Osteoblast (primary cell): Measurements from ENCODE around the gene ZDHHC16. TPM values are rescaled to one million over a fixed set of nuclear protein-coding genes. Genes with fewer than 3 reads are reported as not detected.

Experiments used
- DNase-seq: peaks from one replicate; pipeline ENCODE4 v3.0.0; 2011; ENCODE audit warnings: low spot score, mixed read lengths; ENCODE audit not compliant: insufficient read length; ENCODE audit errors: missing footprints
- H2AFZ ChIP-seq: 2 replicates; pipeline ENCODE4 v1.6.0; 2011; ENCODE audit warnings: mild to moderate bottlenecking, low read length
- H3K27ac ChIP-seq: 2 replicates; pipeline ENCODE4 v1.5.1; 2011; ENCODE audit warnings: mild to moderate bottlenecking, low read depth, low read length, moderate library complexity
- H3K27me3 ChIP-seq: 2 replicates; pipeline ENCODE4 v1.6.0; 2012; ENCODE audit warnings: mild to moderate bottlenecking, control low read depth, inconsistent platforms, low read length, moderate library complexity; ENCODE audit not compliant: insufficient read depth
- H3K36me3 ChIP-seq: 2 replicates; pipeline ENCODE4 v1.5.1; 2011; ENCODE audit warnings: mild to moderate bottlenecking, low read length, control low read depth, moderate library complexity; ENCODE audit not compliant: insufficient read depth
- H3K4me1 ChIP-seq: 2 replicates; pipeline ENCODE4 v1.5.1; 2011; ENCODE audit warnings: mild to moderate bottlenecking, low read length, control low read depth, moderate library complexity; ENCODE audit not compliant: insufficient read depth
- H3K4me2 ChIP-seq: 2 replicates; pipeline ENCODE4 v1.6.0; 2011; ENCODE audit warnings: mild to moderate bottlenecking, low read length; ENCODE audit not compliant: insufficient read depth
- H3K4me3 ChIP-seq: fragments of 200-600 bp; sonication (generic); 3 replicates; pipeline ENCODE4 v1.5.1; 2012; ENCODE audit warnings: mild to moderate bottlenecking, low read length, inconsistent platforms; ENCODE audit not compliant: insufficient read depth
- H3K79me2 ChIP-seq: 2 replicates; pipeline ENCODE4 v1.6.0; 2012; ENCODE audit warnings: mild to moderate bottlenecking, low read length, control low read depth, inconsistent platforms; ENCODE audit not compliant: insufficient read depth
- H3K9me3 ChIP-seq: 2 replicates; pipeline ENCODE4 v1.5.1; 2011; ENCODE audit warnings: low read depth, low read length, control low read depth
- H4K20me1 ChIP-seq: 2 replicates; pipeline ENCODE4 v1.6.0; 2012; ENCODE audit warnings: mild to moderate bottlenecking, low read length, control low read depth; ENCODE audit not compliant: insufficient read depth
- CTCF ChIP-seq: IDR thresholded peaks from 2 replicates; pipeline ENCODE4 v1.5.1; 2011; ENCODE audit warnings: mild to moderate bottlenecking, low read depth, low read length, moderate library complexity; ENCODE audit errors: extremely low read depth
- total RNA-seq: library from RNA; depleted of rRNA; stranded (reverse); fragments of >200 nt; gene quantifications from 2 replicates; pipeline ENCODE4 v1.2.3, GENCODE V29; 2012

ZDHHC16 gene
- total RNA-seq: 39.8 and 45.1 TPM in 2 replicates

- Histone ChIP-seq H3K4me2 (peak within 1 kb of the TSS; percentile 94), H3K36me3 (peaks cover 12% of the 10 kb centered on the region), H4K20me1 (peaks cover 24% of the 10 kb centered on the region), H3K79me2 (peaks cover 72% of the 10 kb centered on the region), H2AFZ (peak within 1 kb of the TSS; percentile 97), H3K9me3 (no peaks in the 10 kb centered on the region), H3K4me3 (peak within 1 kb of the TSS; percentile 100), H3K4me1 (peaks cover 23% of the 10 kb centered on the region), H3K27me3 (no peaks in the 10 kb centered on the region), H3K27ac (peak within 1 kb of the TSS; percentile 77)
- DNase-seq: peak; percentile 99
- no peak for TF ChIP-seq CTCF
Measured at GRCh38 chr10:97445722-97446639, at the start of gene ZDHHC16, which contains the start of gene EXOSC1. Gene ZDHHC16 (plus strand): TSS chr10:97446175. CDS start chr10:97451676, 5,501 bp downstream. Gene EXOSC1 (minus strand): TSS chr10:97446006. CDS start chr10:97445985, 21 bp downstream.

GRCh38 chr10:97399843-97400545, 46.0 kb upstream of the ZDHHC16 start:
- Histone ChIP-seq H3K27ac (peak overlapping the region; percentile 97), H3K4me2 (peak overlapping the region; percentile 100), H3K79me2 (peaks cover 13% of the 10 kb centered on the region), H3K27me3 (no peaks in the 10 kb centered on the region), H3K9me3 (no peaks in the 10 kb centered on the region), H4K20me1 (peaks cover 3% of the 10 kb centered on the region), H3K4me3 (peak overlapping the region; percentile 97), H3K4me1 (peaks cover 7% of the 10 kb centered on the region), H2AFZ (peak overlapping the region; percentile 87), H3K36me3 (peaks cover 25% of the 10 kb centered on the region)
- peak; percentile 87 for DNase-seq
- TF ChIP-seq CTCF: no peak

GRCh38 chr10:97400665-97401454, 45.1 kb upstream of the ZDHHC16 start, which contains the start of gene RRP12:
Gene RRP12 (minus strand): TSS chr10:97401340. CDS start chr10:97401231, 109 bp downstream.
- no peaks in the 10 kb centered on the region for H3K9me3 ChIP-seq
- H3K4me2 ChIP-seq: peak within 1 kb of the TSS; percentile 100
- DNase-seq: peak; percentile 98

More at GRCh38 chr10:97400665-97401454, 45.1 kb upstream of the ZDHHC16 start, which contains the start of gene RRP12:
- Histone ChIP-seq H4K20me1 (peaks cover 3% of the 10 kb centered on the region), H3K4me1 (peaks cover 7% of the 10 kb centered on the region), H3K79me2 (peaks cover 13% of the 10 kb centered on the region), H3K27ac (peak within 1 kb of the TSS; percentile 97), H3K27me3 (no peaks in the 10 kb centered on the region), H2AFZ (peak within 1 kb of the TSS; percentile 87), H3K4me3 (peak within 1 kb of the TSS; percentile 97), H3K36me3 (peaks cover 25% of the 10 kb centered on the region)
- TF ChIP-seq CTCF: peak; percentile 7
